Measurements from ENCODE around the gene UBE2V1.

Gene UBE2V1

DNA sequence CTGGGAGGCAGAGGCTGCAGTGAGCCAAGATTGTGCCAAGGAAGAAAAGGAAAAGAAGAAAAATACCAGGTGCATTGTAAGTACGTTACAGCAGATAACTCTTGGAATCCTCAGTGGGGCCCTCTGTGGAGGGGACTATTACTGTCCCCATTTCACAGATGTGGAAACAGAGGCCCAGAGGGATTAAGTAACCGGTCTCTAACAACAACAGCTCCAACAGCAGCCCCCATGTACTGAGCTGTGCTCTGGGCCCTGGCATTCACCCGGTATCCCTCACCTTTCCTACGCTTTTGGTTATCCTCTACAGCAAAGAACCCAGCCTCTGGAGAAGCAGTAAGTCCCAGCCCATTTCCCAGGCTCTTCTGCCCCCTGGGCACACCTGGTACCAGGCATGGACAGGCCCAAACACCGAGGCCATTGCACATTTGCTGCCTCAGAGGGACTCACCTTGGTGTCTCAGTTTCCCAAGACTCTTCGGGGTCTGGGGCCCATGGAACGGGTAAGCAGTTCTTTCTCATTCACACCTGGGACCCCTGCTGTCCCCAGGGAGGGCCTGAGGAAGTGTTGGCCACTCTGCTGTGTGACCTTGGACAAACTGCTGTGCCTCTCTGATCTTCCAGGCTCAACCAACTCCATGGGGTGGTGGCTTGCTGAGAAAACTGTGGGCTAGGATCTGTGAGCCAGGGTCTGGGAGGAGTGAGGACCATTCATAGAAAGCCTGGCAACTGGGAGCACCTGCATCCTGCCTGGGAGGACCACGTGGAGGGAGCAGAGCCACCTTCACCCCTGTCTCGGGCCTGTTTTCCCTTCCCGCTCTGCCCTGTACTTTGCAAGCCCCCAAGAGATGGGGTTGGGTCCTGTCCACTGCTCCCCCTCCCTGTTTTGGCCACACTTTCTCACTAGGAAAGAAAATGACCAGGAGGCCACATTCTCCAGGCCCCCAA is 70.3 kb downstream of the UBE2V1 start:
- DNase-seq = no peak

DNA sequence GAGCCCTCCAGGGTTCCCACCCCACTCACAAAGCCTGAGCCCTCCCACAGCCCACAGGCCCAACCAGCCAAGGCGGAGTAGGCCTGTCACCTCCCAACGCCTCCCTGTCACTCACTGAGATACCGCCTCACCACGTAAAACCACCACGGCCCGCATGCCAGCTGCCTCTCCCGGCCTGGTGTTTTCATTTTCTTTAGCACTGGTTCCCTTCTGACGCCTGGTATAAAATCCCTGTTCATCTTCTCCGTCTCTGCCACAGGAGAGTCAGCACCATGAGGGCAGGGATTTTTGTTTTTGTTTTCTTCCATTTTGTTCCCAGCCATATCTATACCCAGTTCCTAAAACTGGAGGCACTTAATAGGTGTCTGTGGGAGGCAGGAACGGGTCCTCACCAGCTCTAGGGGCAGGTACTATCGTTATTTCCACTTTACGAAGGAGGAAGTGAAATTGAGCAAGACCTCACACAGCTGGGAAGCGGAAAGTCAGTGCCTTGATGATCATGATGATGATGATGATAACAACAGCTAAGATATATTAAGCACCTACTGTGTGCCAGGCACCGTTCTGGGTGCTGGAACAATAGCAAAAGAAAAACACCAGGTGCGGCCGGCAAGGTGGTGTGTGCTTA is 71.6 kb downstream of the UBE2V1 start:
- DNase-seq = no peak

DNA sequence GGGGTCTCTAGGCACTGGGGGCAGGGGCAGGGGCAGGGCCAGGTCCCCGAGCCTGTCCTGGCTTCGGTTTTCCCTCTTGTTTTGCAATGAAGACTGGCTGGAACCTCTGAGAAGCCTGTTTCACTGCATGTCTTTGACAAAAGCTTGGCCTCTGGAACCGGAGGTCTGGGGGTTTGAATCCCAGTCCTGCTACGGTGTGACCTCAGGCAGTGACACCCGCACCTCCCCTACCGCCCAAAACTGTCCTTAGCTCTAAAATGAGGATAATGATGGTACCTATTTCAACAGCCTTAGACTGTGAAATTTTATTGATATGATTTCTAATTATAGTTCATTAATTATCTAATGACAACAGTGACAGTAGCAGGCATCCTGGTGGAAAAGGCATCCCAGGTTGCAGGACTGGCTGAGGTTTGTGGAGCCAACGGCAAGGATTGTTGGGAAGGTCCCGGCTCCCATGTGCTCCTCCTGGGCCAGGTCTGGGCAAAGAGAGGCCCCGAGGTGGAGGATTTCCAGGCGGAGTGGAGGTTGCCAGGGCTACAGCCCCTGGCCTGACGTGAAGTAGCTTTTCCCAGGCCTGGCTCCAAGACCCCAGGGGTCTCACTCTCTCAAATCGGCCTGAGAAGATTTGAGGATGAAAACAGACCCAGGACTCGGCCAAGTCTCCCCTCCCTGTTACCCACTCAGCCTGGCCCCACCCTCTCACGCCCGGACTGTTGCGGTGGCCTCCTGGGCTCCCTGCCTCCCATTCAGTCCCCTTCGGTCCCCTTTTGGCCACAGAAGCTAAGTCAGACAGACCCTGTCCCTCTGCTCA is 72.3 kb downstream of the UBE2V1 start:
- DNase-seq = no peak

DNA sequence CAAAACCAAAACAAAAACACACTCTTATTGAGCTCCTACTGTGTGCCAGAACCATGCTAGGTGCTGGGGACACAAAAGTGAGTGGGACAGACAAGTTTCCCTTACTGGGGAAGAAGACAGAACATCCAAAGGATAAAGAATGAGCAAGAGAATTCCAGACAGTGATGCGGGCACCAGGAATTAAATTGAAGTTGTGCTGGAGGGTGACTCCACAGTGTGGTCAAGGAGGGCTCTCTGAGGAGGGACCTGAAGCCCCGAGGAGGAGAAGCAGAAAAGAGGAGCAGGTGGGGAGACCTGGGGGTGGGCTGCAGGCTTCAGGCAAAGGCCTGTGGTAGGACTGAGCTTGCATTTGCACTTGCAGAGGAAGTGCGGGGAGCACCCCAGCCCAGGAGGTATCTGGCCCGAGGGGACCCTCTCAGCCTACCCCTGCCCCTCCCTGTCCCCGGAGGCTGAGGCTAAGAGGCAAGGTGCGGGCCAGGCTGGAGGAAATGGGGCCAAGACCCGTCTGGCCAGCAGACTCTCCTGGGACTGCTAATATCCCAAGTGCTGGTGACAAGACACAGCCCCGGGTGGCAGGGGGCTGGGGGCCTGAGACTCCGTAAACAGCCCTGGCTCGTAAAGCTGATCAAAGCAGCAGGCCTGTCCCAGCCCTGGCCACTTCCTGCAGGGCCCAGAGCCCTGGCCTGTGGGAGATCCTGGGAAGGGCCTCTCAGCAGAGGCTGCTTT is 73.1 kb downstream of the UBE2V1 start:
- peak; percentile 20 for DNase-seq

DNA sequence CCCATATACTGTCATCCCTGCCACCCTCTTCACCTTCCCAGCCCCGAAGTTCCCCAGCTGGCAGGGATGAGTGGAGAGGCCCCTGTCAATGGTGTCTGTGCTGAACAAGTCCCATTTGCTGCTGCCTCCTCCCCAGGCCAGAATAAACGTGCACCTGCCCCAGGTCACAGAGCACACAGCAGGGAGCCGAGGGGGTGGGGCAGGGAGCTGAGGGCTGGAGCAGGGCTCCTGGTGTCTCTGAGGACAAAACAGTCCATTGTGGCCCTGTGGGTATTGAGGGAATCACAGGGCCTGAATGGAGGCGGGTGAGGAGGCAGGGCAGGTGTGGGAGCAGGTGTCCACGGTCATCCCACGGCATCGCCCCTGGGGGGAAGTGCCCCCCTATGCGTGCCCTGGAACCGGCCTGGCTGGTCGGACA is 74.4 kb downstream of the UBE2V1 start:
- no peak for DNase-seq

DNA sequence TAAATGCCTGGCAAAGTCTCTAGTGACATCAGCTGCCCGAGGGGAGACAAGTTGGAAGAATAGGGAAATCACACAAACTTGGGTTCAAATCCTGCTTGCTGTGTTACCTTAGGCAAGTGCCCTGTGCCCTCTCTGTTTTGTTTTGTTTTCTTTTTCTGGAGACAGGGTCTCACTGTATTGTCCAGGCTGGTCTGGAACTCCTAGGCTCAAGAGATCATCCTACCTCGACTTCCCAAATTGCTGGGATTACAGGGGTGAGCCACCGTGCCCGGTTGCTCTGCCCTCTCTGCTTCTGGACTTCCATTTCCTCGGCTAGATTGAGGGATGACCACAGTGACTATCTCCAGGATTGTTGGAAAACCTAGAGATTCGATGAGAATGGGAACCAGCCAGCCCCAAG is 74.8 kb downstream of the UBE2V1 start:
- no peak for DNase-seq

DNA sequence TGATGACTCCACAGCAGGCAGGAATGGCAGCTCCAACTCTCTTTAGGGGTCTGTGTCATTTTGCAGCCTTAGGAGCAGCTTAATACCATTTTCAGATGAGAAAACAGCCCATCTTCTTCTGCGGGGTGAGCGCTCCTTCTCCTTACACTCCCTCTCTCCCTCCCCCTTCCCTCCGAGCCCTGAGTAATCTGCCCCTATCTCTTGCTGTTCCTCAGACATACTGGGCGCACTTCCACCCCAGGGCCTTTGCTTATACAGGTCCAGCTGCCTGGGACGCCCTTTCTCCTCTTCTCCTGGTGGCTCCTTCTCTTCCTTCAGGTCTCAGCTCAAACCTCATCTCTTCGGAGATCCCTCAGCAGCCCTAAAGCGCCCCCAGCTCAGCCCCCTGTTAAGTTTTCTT is 75.4 kb downstream of the UBE2V1 start:
- no peak for DNase-seq

DNA sequence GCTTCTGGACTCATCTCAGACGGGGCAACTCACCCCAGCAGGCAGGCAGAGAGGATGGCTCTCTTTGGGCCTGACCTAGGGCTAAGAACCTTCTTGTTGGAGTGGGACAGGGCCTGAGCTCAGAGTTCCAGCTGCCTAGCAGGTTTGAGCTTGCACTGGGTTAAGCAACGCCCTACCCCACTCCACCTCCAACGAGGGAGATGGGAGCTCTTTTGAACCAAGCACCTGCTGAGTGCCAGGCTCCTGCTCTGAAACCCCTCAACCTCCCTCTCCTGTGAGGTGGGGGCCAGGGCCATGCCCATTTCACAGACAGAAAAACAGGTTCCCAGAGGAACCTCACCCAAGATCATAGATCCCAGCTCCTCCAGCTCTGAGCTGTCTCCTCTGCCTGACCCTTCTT is 75.8 kb downstream of the UBE2V1 start:
- no peak for DNase-seq

DNA sequence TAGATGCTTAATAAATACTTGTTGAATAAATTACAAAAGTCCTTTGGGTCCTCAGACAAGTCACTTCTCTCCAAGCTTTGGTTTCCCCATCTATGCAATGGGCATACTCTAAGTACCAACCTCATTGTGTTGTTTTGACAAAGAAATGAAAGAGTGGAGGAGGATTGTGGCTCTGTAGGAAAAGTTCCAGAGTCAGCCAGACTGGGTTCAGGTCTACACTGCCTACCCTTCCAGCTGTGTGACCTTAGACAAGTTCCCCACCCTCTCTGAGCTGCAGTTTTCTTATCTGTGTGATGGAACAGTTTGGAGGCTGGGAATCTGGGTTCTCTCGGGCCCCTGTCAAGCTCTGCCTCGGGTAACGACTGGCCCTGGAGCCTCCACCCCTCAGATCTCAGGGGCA is 76.2 kb downstream of the UBE2V1 start:
- no peak for DNase-seq

DNA sequence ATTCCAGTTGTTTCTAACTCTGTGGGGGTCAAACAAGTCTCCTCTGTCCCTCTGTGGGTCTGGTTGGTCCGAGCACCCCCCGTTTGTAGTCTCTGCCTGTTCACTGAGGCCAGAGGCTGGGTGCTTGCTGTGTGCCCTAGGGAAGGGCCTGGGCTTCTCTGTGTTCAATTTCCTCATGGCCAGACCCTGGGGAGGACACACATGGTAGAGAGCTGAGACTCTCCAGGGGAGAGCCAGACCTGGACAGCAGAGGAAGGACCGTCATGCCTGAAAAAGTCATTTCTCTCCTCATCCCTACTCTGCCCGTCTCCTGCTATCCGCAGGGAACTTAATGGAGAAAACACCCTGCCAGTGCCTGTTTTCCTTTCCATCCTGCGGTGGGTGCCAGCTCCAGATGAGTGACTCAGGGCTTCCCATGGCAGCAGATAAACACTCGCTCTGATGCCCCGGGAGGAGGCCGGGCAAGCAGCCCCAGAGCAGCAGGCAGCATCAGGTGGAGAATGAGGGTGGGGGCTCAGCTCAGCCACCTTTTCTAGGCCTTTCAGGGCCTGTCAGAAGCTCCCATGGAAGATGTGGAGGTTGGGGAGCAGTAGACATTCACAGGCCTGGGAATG is 78.3 kb downstream of the UBE2V1 start:
- DNase-seq = no peak

DNA sequence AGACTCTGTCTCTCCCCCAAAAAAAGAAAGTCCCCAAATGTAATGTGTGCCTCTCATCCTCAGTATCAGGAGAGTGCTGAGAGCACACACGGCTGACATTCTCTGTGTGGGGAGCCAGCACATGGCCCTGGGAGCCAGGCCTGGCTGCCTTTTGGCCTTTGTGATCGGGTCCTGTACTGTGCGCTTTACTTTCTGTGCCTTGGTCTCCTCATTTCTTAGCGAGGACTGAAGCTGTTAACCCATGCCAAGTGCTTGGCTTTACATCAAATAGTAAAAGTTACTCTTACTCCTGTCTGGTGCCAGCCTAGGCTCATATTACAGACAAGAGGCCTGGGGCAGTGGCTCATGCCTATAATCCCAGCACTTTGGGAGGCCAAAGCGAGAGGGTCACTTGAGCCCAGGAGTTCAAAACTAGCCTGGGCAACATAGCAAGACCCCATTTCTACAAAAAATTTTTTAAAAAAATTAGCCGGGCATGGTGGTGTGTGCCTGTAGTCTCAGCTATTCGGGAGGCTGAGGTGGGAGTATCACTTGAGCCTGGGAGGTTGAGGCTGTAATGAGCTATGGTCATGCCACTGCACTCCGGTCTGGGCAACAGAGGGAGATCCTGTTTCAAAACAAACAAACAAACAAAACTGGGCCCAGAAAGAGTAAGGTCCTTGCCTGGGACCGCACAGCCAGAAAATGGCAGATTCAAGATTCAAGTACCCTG is 79.8 kb downstream of the UBE2V1 start:
- DNase-seq = no peak
